MCF 10A (cell line): ENCODE measurements around the gene ADGRD2. TPM values are rescaled to one million over a fixed set of nuclear protein-coding genes. Genes with fewer than 3 reads are reported as not detected.

ENCODE experiments used
- BruUV-seq: library from RNA; stranded (reverse); fragments of 400-500 nt; replicated peaks from 2 replicates; lab custom pipeline; 2021; lab: Mats Ljungman, UMichigan
- CTCF ChIA-PET: fragments of 300-600 bp; sonication (Branson Sonifier 250); formaldehyde crosslinking; extraction: SDS; loops from one replicate; lab custom pipeline; 2021; ENCODE audit warnings: antibody characterized with exemption, inconsistent platforms; lab: Yijun Ruan, JAX
- POLR2A ChIA-PET: fragments of 300-600, 350-650 bp; sonication (Branson Sonifier 250); formaldehyde crosslinking; extraction: SDS; loops from one replicate; lab custom pipeline; 2020; ENCODE audit warnings: antibody characterized with exemption, inconsistent platforms; lab: Yijun Ruan, JAX
- DNase-seq: peaks from one replicate; pipeline ENCODE4 v3.0.0-alpha.2; 2018; ENCODE audit not compliant: unreplicated experiment
- H3K27ac Mint-ChIP-seq: one replicate; pipeline ENCODE4 v1.8.0; 2022; ENCODE audit warnings: mild to moderate bottlenecking, low read depth, mixed read lengths; ENCODE audit not compliant: unreplicated experiment
- H3K27me3 Mint-ChIP-seq: one replicate; pipeline ENCODE4 v1.8.0; 2022; ENCODE audit warnings: mixed read lengths; ENCODE audit not compliant: insufficient read depth, unreplicated experiment
- H3K36me3 Mint-ChIP-seq: one replicate; pipeline ENCODE4 v1.8.0; 2022; ENCODE audit warnings: mild to moderate bottlenecking, moderate library complexity, mixed read lengths; ENCODE audit not compliant: insufficient read depth, unreplicated experiment
- H3K4me1 Mint-ChIP-seq: one replicate; pipeline ENCODE4 v1.8.0; 2022; ENCODE audit warnings: mixed read lengths; ENCODE audit not compliant: insufficient read depth, unreplicated experiment
- H3K4me3 Mint-ChIP-seq: one replicate; pipeline ENCODE4 v1.8.0; 2022; ENCODE audit warnings: mild to moderate bottlenecking, moderate library complexity, mixed read lengths; ENCODE audit not compliant: unreplicated experiment
- H3K9me3 Mint-ChIP-seq: one replicate; pipeline ENCODE4 v1.8.0; 2022; ENCODE audit warnings: mixed read lengths; ENCODE audit not compliant: unreplicated experiment
- intact Hi-C: fragments of 100-400 bp; cut with micrococcal nuclease; formaldehyde crosslinking; loops from 2 replicates; pipeline ENCODE4 v1.14.1; 2022
- total RNA-seq: library from RNA; stranded (reverse); gene quantifications from 2 replicates; pipeline ENCODE4 v1.2.3, GENCODE V29; 2022
- TF ChIP-seq, protein P1 (sequence below): fragments of 200-600 bp; IDR thresholded peaks from one replicate; pipeline ENCODE4 v1.8.0; 2022; ENCODE audit warnings: antibody characterized with exemption, mild to moderate bottlenecking; ENCODE audit not compliant: unreplicated experiment

Gene ADGRD2
- total RNA-seq, 1 experiment from 2014 or later = not detected

DNA sequence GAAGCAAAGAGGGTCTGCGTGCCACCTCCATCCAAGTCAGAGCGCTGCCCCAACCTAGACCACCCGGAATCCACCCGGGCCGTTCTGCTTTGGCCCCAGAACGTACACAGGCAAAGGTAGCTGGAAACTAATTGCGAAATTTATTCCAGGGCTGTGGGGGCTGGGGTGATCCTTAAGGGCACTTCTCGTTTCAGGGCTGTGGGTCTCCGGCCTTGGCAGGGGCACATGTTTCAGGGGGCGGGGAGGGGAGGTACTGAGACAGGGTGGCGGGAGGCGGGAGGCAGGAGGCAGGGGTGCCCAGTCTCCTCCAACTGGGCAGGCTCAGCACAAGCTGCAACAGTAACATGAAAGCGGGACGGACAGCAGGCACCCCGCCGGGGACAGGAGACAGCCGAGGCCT is 30.9 kb downstream of the ADGRD2 start:
- POLR2A ChIA-PET = no interaction called here
- TF ChIP-seq, protein P1, sequence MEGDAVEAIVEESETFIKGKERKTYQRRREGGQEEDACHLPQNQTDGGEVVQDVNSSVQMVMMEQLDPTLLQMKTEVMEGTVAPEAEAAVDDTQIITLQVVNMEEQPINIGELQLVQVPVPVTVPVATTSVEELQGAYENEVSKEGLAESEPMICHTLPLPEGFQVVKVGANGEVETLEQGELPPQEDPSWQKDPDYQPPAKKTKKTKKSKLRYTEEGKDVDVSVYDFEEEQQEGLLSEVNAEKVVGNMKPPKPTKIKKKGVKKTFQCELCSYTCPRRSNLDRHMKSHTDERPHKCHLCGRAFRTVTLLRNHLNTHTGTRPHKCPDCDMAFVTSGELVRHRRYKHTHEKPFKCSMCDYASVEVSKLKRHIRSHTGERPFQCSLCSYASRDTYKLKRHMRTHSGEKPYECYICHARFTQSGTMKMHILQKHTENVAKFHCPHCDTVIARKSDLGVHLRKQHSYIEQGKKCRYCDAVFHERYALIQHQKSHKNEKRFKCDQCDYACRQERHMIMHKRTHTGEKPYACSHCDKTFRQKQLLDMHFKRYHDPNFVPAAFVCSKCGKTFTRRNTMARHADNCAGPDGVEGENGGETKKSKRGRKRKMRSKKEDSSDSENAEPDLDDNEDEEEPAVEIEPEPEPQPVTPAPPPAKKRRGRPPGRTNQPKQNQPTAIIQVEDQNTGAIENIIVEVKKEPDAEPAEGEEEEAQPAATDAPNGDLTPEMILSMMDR = no peak
- Mint-ChIP-seq H3K4me1 (peaks cover 4% of the 10 kb centered on the region), H3K27ac (no peak overlapping the region), H3K9me3 (no peaks in the 10 kb centered on the region), H3K4me3 (no peak overlapping the region), H3K36me3 (no peaks in the 10 kb centered on the region), H3K27me3 (peaks cover 27% of the 10 kb centered on the region)
- BruUV-seq = no TSS peak
- intact Hi-C loops = no loop called here
- CTCF ChIA-PET = interaction anchor here (1.5 kb wide), 1 partner anchor 63 kb away, joined by 9 read pairs; no protein-coding TSS in a partner anchor
- DNase-seq = no peak

DNA sequence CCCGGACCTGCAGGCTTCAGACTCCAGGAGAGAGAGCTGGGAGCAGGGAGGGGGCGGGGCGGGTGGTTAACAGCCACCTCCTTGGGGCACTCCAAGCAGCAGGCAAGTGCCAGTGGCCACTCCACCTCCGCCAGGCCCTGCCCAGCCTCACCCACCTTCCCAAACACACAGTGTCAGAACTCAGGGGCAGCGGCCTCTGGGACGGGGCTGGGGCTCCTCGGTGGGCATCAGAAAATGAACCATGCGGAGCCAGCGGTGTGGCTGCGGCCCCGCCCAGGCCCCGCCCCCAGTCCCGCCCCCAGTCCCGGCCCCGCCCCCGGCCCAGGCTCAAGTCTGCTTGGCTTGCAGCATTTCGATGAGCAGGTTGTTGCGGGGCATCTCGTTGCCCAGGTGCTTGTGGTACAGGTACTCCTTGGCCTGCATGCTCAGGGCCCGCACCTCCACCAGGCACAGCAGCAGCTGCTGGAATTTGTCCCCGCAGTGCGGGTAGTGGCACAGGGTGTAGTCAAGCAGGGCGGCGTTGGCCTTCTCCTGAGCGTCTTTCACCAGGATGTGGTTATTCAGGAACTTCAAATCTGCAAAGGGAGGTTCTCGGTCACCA is 32.3 kb downstream of the ADGRD2 start:
- Mint-ChIP-seq H3K36me3 (no peaks in the 10 kb centered on the region), H3K4me1 (peaks cover 4% of the 10 kb centered on the region), H3K27ac (no peak overlapping the region), H3K27me3 (peaks cover 35% of the 10 kb centered on the region), H3K4me3 (no peak overlapping the region), H3K9me3 (no peaks in the 10 kb centered on the region)
- CTCF ChIA-PET = no interaction called here
- TF ChIP-seq, protein P1 = no peak
- intact Hi-C loops = no loop called here
- no TSS peak for BruUV-seq
- DNase-seq = no peak
- POLR2A ChIA-PET = no interaction called here

GRCh38 chr9:124483481-124483880 is 33.2 kb downstream of the ADGRD2 start:
- no peak for DNase-seq
- TF ChIP-seq, protein P1 = no peak
- intact Hi-C loops = no loop called here
- H3K9me3 Mint-ChIP-seq = no peaks in the 10 kb centered on the region
- BruUV-seq = no TSS peak
- peaks cover 4% of the 10 kb centered on the region for H3K4me1 Mint-ChIP-seq
- CTCF ChIA-PET = no interaction called here
- POLR2A ChIA-PET = interaction anchor here (0.7 kb wide), 1 partner anchor 10 kb away, joined by 3 read pairs; no protein-coding TSS in a partner anchor
- no peak overlapping the region for H3K27ac Mint-ChIP-seq
- H3K4me3 Mint-ChIP-seq = no peak overlapping the region
- no peaks in the 10 kb centered on the region for H3K36me3 Mint-ChIP-seq
- H3K27me3 Mint-ChIP-seq = peaks cover 43% of the 10 kb centered on the region

DNA sequence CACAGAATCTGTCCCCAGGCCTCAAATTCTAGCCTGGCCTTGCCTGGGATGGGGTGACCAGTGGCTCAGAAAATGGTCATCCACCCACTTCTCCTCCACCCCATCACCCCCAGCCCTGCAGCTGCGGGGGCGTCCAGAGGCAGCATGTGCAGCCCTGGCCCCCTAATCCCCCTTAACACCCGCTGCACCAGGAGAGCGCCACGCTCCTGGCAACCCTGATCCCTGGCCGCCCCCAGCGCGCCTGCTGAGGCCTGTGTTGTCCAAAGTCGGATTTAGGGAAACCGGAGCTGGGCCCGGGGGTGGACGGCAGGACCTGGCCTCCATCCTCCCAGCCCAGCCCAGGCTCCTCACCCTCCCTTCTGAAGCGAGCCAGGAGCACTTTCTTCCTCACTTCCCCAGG is 35.0 kb downstream of the ADGRD2 start:
- Mint-ChIP-seq H3K36me3 (no peaks in the 10 kb centered on the region), H3K27ac (no peak overlapping the region), H3K4me1 (peaks cover 7% of the 10 kb centered on the region), H3K9me3 (no peaks in the 10 kb centered on the region), H3K27me3 (peaks cover 51% of the 10 kb centered on the region), H3K4me3 (no peak overlapping the region)
- CTCF ChIA-PET = no interaction called here
- no peak for DNase-seq
- POLR2A ChIA-PET = no interaction called here
- intact Hi-C loops = no loop called here
- no TSS peak for BruUV-seq
- TF ChIP-seq, protein P1 = no peak
